ENCODE data around the gene TRIM41. TPM values are rescaled to one million over a fixed set of nuclear protein-coding genes. Genes with fewer than 3 reads are reported as not detected.

Gene TRIM41
- 11.6 and 14.2 TPM in 2 replicates for total RNA-seq

DNA sequence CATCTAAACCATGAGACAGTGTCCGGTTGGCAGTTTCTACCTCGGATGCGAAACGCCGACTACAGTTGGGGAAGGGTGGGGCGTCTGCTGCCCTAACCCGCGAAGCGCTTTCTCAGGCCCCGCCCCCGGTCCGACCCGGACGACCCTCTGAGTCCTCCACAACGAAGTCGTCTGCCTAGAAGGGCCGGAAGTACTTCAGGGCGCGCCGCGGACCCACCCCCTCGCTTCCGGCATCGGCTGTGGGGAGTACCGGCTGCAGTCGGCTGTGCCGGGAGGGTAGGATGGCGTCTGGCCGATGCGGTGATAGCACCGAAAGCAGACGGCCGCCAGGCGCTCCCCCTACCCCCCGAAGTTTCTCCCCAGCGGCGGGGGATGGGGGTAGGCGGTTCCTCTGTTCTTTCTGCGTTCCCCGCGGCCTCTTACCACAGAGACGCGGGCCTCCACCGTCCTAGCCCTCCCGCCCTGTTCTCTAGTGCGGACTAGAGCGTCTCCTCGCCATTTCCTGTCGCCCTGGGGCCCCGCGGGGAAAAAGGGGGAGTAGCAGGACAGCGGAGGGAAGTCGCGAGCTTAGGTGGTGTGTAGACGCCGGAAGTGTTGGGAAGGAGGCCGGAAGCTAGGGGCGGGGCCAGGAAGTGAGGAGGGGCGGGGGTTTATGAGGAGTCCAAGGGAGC is at the start of gene TRIM41:
Gene TRIM41, plus strand, starts transcription at position 224 of the 671 bp plus-strand sequence. CDS start 719 bp downstream, outside the sequence.

DNA sequence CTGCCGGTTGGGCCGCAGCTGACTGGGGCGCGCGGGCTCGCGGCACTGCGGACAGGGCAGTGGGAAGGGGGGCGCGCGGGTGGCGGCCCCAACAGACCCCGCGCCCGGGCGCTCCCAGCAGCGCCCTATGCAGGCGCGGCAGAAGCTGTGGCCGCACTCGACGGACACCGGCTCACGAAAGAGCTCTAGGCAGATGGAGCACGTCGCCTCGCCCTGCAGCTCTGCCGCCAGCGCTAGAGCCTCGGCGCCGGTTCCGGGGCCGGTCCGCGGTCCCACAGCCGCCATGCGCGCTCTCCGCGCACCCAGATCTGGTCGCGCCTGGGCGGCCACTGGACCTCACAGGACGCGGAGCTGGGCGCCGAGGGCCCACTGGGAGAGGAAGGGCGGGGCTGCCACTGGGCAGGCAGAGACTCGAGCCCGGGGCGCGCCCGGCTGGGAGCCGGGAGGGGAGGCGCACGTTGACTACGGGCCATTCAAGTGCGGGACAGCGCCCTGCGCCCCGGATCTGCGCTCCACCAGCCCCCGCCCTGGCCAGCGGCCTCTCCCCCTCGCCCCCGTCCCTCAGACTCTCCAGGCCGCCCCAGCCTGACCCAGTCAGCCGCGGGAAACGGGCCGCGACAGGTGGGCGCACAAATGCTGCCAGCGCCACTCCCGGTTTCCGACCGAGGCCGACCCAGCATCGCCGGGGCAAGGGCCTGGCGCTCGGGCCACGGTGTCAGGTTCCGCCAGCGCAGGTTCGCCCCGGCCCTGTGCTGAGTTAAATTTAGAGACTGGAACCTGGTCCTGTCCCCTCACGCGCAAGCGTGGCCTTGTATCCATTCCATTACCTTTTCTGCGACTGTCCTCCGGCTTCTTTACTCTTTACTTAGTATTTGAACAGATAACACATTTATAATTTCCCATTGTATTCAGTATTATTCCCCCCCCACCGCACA is 18.0 kb upstream of the TRIM41 start, which contains the start of gene TRIM7:
Gene TRIM7, minus strand, starts transcription at position 371 of the 935 bp plus-strand sequence. Its CDS starts 86 bp downstream, at position 285.

GRCh38 chr5:181243564-181244343 is 20.7 kb downstream of the TRIM41 start, which contains the start of gene RACK1:
TSS of gene RACK1 (minus strand) at chr5:181243906. CDS start at chr5:181243800, 106 bp downstream.

GRCh38 chr5:181260720-181261319 is 37.7 kb downstream of the TRIM41 start, which contains the start of gene TRIM52:
TSS of gene TRIM52 (minus strand) at chr5:181261143. CDS start at chr5:181260813, 330 bp downstream.

Other genes with a start within 250 kb of the TRIM41 start
- gene BTNL3, start 234.4 kb upstream of the TRIM41 start, total RNA-seq, result not detected in 2 replicates
- not detected in 2 replicates for gene BTNL9, start 183.0 kb upstream of the TRIM41 start, total RNA-seq
- not detected in 2 replicates for gene OR2V1, start 92.1 kb upstream of the TRIM41 start, total RNA-seq
- gene OR2V2, start 75.7 kb upstream of the TRIM41 start, total RNA-seq, result not detected in 2 replicates
- gene TRIM7, start 18.1 kb upstream of the TRIM41 start, total RNA-seq, result 66.5 and 84.9 TPM in 2 replicates
- gene RACK1, start 20.6 kb downstream of the TRIM41 start, total RNA-seq, result 2,458 and 2,962 TPM in 2 replicates
- 1.5 and 3.7 TPM in 2 replicates for gene TRIM52, start 37.9 kb downstream of the TRIM41 start, total RNA-seq
- gene OR4F3, start 144.0 kb downstream of the TRIM41 start, total RNA-seq, result not detected in 2 replicates

All from airway epithelial cell (primary cell).